HG03135 (cell line): ENCODE data around the gene GDF9.

Source experiments
- ATAC-seq: cut with Tn5 transposase; IDR thresholded peaks from one replicate; pipeline ENCODE4 v1.9.1; 2021; ENCODE audit warnings: mild to moderate bottlenecking, moderate library complexity; ENCODE audit not compliant: unreplicated experiment

GDF9 gene

DNA sequence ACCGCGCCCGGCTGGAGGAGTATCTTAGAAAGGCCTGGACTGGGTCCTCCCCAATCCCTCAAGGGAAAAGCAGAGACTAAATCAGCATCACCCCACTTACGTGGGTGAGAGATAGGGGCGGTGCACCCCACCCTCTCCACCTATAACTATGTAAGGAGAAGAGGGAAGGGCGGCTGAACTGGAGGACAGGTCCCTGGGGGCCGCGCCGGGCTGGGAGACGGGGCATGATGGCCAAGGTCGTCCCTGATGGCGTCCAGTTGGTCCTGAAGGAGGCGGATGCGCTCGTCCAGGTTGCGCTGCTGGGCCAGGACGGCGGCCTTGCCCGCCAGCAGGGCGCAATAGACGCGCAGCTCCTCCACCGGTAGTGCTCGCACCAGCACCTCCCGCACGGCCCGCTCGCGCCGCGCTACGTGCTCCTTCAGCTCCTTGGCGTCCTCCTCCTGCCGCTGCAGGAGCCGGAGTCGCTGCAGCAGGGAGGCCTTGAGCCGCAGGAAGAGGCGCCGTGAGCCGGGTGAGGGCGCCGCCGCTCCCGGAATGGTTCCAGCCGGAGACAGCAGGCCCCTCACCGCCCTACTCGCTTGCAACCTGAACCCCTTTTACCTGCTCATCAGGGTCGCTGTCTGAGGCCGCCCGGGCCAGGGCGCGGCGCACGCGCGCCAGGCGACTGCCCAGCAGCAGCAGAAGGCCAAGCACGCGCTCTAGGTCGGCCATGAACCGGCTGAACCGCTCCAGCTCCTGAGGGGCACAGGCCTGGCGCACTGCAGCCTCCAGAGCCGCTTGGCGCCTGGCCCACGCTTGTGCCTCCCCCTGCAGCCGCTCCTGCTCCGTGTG, 43.4 kb downstream of the GDF9 start:
- ATAC-seq, result no peak

DNA sequence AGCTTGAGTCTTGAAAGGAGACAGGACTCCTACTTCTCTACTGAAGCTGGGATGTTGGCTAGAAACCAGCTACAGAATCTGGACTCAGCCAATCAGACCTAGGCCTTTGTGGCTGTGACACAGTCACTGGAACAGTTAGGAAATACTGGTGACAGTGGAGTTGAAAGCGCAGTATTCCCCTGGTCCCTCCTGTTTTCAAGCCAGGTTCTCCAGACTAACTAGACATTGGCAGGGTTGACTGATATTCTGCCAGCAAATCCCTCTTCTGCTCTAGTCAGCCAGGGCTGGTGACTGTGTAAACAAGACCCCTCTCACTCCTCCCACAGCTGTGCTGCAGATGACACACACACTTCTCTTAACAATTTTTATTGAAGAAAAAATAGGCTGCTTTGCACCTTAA, 44.5 kb downstream of the GDF9 start:
- no peak for ATAC-seq

DNA sequence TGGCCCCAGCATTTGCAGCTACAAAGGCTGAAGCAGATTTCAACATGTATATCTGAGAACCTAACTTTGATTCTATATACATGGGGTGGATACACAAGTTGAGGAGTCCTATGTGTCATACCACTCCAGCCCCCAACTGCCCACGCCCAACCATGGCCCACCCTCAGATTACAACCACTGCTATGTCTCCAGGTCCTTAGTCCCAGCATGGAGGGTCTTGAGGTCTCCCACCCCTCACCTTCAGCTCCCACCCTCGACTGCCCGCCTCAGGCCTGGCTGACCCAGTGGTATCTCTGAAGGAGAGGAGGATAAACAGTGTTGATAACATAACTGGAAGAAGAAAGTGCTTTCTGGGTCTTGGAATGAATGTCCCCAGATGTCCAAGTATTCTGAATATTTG, 44.9 kb downstream of the GDF9 start:
- no peak for ATAC-seq

DNA sequence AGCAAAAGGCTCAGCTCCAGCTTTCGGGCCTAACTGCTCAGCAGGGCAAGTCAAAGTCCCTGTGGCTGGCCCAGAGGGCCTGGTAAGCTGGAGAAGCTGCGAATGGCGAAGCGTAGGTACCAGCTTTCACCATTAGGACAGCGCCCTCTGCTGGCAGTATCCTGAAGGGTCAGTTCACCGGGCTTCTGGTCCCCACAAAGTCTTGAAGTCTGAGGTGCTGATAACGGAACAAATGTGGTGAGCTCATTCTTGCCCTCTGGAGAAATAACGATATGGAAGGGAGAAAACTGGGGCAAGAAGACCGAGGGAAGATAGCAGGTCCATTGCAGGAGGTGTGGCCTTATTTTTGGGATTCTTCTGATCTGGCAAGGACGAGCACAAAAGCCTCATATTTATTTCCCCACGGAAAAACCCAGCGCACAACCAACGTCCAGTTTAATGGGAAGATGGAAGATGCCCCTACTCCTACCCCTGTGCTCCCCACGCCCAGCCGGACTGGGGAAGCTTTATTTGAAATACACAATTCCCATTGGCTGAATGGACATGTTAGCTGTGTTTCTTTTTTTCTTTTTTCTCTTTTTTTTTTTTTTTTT, 46.0 kb downstream of the GDF9 start:
- peak; percentile 71 for ATAC-seq

DNA sequence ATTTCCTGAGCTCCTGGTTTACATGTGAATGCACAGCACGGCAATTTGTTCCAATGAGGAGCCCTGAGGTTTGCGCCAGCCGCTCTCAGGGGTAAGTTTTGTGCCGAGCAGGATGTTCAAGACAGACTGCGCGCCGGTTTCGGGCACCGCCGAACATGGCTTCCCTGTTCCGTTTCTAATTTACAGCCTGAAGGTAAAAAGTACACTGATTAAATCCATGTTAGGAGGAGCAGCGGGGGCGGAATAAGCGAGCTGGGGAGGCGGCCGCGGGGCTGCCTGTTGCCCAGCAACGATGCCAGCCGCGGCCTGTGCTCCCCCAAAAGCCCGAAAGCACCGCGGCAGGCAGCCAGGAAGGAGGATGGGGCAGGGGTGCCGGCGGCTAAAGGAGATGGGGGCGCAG, 46.8 kb downstream of the GDF9 start:
- no peak for ATAC-seq

DNA sequence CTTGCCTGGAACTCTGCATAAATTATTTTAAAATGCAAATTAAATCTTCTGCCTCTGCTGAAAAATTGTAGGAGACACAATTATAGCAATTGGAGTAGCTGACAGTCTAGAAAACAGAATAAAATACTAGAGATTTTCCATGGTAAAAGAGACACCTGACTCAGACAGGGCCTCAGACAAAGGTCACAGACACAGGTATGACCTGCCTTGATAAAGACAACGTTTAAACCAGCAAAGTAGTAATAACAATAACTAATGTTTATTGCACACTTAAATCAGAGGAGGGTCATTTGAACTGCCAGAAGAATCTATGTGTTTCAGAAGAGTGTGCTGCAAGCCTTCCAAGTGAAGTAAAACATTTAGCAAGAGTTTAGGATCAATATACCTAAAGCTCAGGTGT, 49.3 kb downstream of the GDF9 start:
- no peak for ATAC-seq

DNA sequence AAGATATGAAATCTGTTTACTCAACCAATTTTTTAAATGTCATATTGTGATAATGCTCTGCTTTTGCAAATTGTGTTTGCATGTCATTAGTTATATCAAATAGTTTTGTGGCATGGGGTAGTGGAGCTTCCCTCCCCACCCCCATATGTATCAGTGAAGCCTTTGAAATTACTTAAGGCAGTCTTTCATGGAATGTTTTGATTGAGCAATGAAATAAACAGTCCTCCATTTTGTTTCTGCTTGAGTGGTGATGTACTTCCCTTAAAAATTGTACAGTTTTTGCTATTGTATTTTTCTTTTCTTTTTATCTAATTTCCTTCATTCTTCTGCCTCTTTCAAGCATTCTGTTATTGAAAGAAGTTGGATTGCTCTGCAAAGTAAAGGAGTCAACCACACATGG, 49.7 kb downstream of the GDF9 start:
- ATAC-seq, result no peak

DNA sequence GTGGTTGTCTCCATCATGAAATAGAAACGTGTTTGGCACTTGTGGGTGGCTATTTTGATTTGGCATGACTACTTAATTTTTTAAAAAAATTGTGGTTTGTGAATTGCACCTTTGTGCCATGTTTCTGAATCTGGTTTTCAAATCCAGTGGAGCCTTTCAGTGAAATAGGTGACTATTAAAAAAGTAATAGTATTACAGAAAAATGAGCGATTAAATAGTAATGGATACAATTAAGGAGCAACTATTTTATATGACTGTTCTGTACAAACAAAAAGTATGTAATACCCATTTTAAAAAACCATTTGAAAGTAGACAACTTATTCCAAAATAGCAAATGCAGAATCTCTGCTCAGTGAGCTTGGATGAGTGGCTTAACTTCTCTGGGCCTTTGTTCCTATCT, 50.2 kb downstream of the GDF9 start:
- no peak for ATAC-seq

DNA sequence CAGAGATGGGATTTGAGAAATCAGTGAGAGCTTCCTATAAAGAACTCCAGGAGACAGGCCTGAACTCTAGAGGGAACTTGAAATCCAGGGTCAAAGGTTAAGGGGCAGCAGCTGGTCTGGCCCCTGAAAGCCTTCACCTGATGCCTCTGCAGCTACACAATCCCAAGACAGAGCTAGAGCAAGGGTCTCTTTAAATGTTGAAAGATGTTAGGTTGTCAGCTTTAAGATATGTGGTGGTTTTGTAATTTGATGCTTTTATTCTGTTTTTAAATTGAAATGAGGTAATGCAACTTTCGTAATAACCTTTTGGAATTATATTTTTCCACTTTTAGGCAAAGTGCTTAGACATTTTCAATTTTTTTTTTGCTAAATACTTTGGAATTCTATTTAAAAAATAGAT, 50.8 kb downstream of the GDF9 start:
- ATAC-seq, result no peak

DNA sequence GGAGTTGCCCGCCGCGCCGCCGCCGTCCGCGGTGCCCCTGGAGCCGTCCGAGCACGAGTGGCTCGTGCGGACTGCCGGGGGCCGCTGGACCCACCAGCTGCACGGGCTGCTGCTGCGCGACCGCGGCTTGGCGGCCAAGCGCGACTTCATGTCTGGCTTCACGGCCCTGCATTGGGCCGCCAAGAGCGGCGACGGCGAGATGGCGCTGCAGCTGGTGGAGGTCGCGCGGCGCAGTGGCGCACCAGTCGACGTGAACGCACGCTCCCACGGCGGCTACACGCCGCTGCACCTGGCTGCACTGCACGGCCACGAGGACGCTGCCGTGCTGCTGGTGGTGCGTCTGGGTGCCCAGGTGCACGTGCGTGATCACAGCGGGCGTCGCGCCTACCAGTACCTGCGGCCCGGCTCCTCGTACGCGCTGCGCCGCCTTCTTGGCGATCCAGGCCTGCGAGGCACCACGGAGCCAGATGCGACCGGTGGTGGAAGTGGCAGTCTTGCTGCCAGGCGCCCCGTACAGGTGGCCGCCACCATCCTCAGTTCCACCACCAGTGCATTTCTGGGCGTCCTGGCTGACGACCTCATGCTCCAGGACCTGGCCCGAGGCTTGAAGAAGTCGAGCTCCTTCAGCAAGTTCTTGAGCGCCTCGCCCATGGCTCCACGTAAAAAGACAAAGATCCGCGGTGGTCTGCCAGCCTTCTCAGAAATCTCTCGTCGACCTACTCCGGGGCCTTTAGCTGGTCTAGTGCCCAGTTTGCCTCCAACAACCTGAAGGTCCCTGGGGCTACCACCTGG, 51.6 kb downstream of the GDF9 start:
- no peak for ATAC-seq

DNA sequence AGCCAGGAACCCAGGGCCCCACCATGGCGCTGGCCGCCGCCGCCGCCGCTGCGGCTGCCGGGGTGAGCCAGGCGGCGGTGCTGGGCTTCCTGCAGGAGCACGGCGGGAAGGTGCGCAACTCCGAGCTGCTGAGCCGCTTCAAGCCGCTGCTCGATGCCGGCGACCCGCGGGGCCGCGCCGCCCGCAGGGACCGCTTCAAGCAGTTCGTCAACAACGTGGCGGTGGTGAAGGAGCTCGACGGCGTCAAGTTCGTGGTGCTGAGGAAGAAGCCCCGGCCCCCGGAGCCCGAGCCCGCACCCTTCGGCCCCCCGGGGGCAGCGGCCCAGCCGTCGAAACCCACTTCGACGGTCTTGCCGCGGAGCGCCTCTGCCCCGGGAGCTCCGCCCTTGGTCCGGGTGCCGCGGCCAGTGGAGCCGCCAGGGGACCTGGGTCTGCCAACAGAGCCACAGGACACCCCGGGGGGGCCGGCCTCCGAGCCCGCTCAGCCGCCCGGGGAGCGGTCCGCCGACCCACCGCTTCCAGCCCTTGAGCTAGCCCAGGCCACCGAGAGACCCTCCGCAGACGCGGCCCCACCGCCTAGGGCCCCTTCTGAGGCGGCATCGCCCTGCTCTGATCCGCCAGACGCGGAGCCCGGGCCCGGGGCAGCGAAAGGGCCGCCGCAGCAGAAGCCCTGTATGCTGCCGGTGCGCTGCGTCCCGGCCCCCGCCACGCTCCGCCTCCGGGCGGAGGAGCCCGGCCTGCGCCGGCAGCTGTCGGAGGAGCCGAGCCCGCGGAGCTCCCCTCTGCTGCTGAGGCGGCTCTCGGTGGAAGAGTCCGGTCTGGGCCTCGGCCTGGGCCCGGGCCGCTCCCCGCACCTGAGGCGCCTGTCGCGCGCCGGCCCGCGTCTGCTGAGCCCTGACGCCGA, 52.4 kb downstream of the GDF9 start:
- ATAC-seq, result no peak

DNA sequence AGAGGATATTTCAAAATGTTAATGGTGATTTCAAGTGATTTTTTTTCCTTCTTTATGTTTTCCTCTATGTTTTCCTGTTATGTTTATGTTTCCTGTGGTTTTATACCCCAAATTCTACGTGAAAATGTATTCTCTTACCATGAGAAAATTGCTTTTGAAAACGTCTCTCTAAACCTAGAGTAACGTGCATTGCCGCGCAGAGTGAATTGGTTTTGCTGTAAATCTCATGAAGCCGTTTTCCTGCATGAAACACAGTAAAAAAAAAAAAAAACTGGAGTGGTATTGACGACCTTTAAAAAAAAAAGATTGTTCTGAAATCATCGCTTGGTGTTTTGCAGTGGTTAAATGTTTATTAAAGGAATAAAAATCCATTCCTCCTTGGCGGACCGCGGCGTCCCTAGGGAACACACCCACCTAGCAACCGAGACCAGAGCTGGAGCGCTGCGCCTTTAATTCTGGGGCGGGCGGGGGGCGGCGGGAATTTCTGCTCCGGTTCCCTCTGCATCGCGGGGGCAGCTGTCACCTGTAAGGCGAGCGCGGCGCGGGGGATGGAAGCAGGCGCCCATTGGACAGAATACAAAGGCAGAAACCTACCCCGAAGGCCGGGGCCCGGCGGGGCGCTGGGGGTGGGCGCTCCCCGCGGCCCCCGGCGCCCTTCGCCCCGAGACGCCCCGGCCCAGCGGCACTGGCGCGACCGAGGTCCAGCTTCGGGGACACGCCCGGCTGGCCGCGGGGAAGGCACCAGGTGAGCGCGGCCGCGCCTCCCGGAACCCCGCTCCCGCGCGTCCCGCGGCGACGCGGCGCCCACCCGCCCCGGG, 53.3 kb downstream of the GDF9 start, which contains the start of gene SOWAHA:
TSS of gene SOWAHA (plus strand) at position 522 of the 818 bp plus-strand sequence. CDS start 320 bp downstream, outside the sequence.
- no peak for ATAC-seq

DNA sequence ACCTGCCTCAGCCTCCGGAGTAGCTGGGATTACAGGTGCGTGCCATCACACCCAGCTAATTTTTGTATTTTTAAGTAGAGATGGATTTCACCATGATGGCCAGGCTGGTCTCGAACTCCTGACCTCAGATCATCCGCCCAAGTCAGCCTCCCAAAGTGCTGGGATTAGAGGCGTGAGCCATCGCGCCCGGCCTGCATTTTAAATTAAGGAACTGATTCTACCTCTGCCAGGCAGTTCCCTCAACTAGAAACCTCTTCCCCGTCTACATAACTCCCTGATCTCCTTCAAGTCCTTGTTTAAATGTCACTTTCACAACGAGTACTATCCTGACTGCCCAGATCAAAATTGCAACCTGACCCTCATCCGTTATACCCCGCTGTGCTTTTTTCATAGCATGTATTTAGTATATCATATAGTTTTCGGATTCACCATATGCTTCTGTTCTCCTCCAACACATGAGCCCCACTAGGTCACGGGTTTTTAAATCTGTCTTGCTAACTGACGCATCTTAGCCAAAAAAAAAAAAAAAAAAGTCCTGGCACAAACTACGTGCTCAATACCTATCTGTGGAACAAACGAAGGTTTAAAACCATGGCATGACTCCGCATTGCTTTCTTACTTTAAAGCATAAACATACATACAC, 54.0 kb downstream of the GDF9 start:
- no peak for ATAC-seq
